ENCODE data around the gene CLSTN3.
A peak's percentile ranks its signal among the peaks of the same experiment; 100 is the strongest.
"Not testable (repeated sequence)": the region's sequence is repeated elsewhere in the genome, so short reads cannot be mapped to it uniquely, and the experiment has no call there.

The CLSTN3 gene

GRCh38 chr12:7099290-7099996, 30.7 kb upstream of the CLSTN3 start:
- H3K4me1 Mint-ChIP-seq (ENCODE audit: low read depth) = peaks cover 5% of the 10 kb centered on the region
- H3K27me3 Mint-ChIP-seq (ENCODE audit: low read depth) = no peaks in the 10 kb centered on the region
- no peaks in the 10 kb centered on the region for H3K9me3 Mint-ChIP-seq
- H3K36me3 Mint-ChIP-seq (ENCODE audit: low read depth) = peaks cover 26% of the 10 kb centered on the region
- no peak overlapping the region for H3K4me3 Mint-ChIP-seq
- H3K27ac Mint-ChIP-seq = no peak overlapping the region

- H3K4me1 Mint-ChIP-seq (ENCODE audit: low read depth) = peaks cover 5% of the 10 kb centered on the region
- H3K4me3 Mint-ChIP-seq = no peak overlapping the region
- no peaks in the 10 kb centered on the region for H3K27me3 Mint-ChIP-seq (ENCODE audit: low read depth)
- no peak overlapping the region for H3K27ac Mint-ChIP-seq
- peaks cover 26% of the 10 kb centered on the region for H3K36me3 Mint-ChIP-seq (ENCODE audit: low read depth)
- H3K9me3 Mint-ChIP-seq = no peaks in the 10 kb centered on the region
Measured at GRCh38 chr12:7100239-7100638, 29.9 kb upstream of the CLSTN3 start.

DNA sequence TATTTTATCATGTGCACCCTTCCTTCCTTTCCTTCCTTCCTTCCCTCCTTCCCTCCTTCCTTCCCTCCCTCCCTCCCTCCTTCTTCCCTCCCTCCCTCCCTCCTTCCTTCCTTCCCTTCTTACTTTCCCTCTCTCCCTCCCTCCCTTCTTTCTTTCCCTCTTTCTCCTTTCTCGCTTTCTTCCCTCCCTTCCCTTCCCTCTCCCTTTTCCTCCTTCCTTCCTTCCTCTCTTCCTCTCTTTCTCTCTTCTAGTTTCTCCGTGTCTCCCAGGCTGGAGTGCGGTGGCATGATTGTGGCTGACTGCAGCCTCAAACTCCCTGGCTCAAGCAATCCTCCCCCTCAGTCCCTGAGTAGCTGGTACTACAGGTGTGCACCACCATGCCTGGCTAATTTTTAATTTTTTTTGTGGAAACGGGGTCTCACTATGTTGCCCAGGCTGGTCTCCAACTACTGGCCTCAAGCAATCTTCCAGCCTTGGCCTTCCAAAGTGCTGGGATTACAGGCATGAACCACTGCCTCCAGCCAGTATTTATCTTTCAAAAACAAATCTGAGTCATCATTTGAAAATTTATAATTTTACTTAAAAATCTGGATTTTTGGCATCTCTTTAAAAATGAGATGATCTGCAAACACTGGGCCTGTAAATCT, 29.0 kb upstream of the CLSTN3 start:
- Mint-ChIP-seq H3K4me1 (ENCODE audit: low read depth) (peaks cover 8% of the 10 kb centered on the region), H3K27ac (no peak overlapping the region), H3K27me3 (ENCODE audit: low read depth) (no peaks in the 10 kb centered on the region), H3K36me3 (ENCODE audit: low read depth) (peaks cover 34% of the 10 kb centered on the region), H3K4me3 (no peak overlapping the region), H3K9me3 (peaks cover 7% of the 10 kb centered on the region)

GRCh38 chr12:7101694-7102131, 28.5 kb upstream of the CLSTN3 start:
- Mint-ChIP-seq H3K27me3 (ENCODE audit: low read depth) (no peaks in the 10 kb centered on the region), H3K4me3 (no peak overlapping the region), H3K9me3 (peaks cover 13% of the 10 kb centered on the region), H3K4me1 (ENCODE audit: low read depth) (peaks cover 12% of the 10 kb centered on the region), H3K36me3 (ENCODE audit: low read depth) (peaks cover 39% of the 10 kb centered on the region), H3K27ac (no peak overlapping the region)

- Mint-ChIP-seq H3K4me1 (ENCODE audit: low read depth) (peaks cover 13% of the 10 kb centered on the region), H3K27ac (no peak overlapping the region), H3K4me3 (no peak overlapping the region), H3K36me3 (ENCODE audit: low read depth) (peaks cover 39% of the 10 kb centered on the region), H3K27me3 (ENCODE audit: low read depth) (no peaks in the 10 kb centered on the region), H3K9me3 (peaks cover 13% of the 10 kb centered on the region)
Measured at GRCh38 chr12:7102582-7102981, 27.6 kb upstream of the CLSTN3 start.

- Mint-ChIP-seq H3K27ac (no peak overlapping the region), H3K36me3 (ENCODE audit: low read depth) (peaks cover 32% of the 10 kb centered on the region), H3K4me1 (ENCODE audit: low read depth) (peaks cover 19% of the 10 kb centered on the region), H3K4me3 (no peak overlapping the region), H3K27me3 (ENCODE audit: low read depth) (no peaks in the 10 kb centered on the region), H3K9me3 (peaks cover 13% of the 10 kb centered on the region)
Measured at GRCh38 chr12:7103837-7104584, 26.2 kb upstream of the CLSTN3 start.

DNA sequence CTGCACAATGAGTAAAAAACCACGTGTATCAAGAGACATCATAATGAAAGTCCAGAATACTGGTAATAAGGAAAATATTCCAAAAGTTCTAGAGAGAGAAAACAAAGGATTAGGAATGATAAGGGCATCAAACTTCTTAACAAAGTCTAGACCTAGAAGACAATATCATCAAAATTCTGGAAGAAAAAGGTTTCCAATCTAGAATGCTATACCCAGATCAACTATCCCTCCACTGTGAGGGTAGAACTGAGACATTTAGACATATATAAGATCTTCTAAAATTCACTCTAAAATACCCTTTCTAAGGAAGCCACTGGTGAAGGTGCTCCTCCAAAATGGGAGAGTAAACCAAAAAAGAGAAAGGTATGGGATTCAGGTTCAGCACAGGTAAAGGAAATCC, 24.1 kb upstream of the CLSTN3 start:
- Mint-ChIP-seq H3K9me3 (peaks cover 13% of the 10 kb centered on the region), H3K4me1 (ENCODE audit: low read depth) (peaks cover 35% of the 10 kb centered on the region), H3K27me3 (ENCODE audit: low read depth) (no peaks in the 10 kb centered on the region), H3K36me3 (ENCODE audit: low read depth) (peaks cover 27% of the 10 kb centered on the region), H3K27ac (peak overlapping the region; percentile 23), H3K4me3 (peak overlapping the region; percentile 9)

DNA sequence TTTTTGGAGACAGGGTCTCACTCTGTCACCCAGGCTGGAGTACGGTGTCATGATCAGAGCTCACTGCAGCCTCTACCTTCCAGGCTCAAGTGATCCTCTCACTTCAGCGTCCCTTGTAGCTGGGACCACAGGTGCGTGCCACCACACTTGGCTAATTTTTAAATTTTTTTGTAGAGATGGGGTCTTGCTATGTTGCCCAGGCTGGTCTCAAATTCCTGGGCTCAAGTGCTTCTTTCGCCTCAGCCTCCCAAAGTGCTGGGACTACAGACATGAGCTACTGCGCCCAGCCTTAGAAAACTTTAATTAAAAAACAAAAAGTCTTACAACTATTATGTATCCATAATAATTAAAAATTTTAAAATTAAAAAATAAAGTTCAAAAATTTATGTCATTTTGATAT, 23.0 kb upstream of the CLSTN3 start:
- H3K4me3 Mint-ChIP-seq; H3K27ac Mint-ChIP-seq; H3K27me3 Mint-ChIP-seq (ENCODE audit: low read depth): not testable (repeated sequence)
- peaks cover 27% of the 10 kb centered on the region for H3K36me3 Mint-ChIP-seq (ENCODE audit: low read depth)
- peaks cover 39% of the 10 kb centered on the region for H3K4me1 Mint-ChIP-seq (ENCODE audit: low read depth)
- H3K9me3 Mint-ChIP-seq = peaks cover 13% of the 10 kb centered on the region

- H3K27ac Mint-ChIP-seq = peak overlapping the region; percentile 92
- H3K36me3 Mint-ChIP-seq (ENCODE audit: low read depth) = peaks cover 25% of the 10 kb centered on the region
- H3K4me3 Mint-ChIP-seq = peak overlapping the region; percentile 93
- peaks cover 37% of the 10 kb centered on the region for H3K4me1 Mint-ChIP-seq (ENCODE audit: low read depth)
- H3K9me3 Mint-ChIP-seq = peaks cover 13% of the 10 kb centered on the region
- H3K27me3 Mint-ChIP-seq (ENCODE audit: low read depth) = no peaks in the 10 kb centered on the region
Measured at GRCh38 chr12:7107636-7108002, 22.6 kb upstream of the CLSTN3 start.

- Mint-ChIP-seq H3K4me3 (peak overlapping the region; percentile 93), H3K9me3 (peaks cover 13% of the 10 kb centered on the region), H3K4me1 (ENCODE audit: low read depth) (peaks cover 38% of the 10 kb centered on the region), H3K27me3 (ENCODE audit: low read depth) (no peaks in the 10 kb centered on the region), H3K27ac (peak overlapping the region; percentile 92), H3K36me3 (ENCODE audit: low read depth) (peaks cover 22% of the 10 kb centered on the region)
Measured at GRCh38 chr12:7108003-7108795, 22.0 kb upstream of the CLSTN3 start.

GRCh38 chr12:7108796-7109571, 21.2 kb upstream of the CLSTN3 start, which contains the start of gene C1RL:
C1RL (minus strand) TSS chr12:7109214; CDS start chr12:7109180, 34 bp downstream.
- H3K9me3 Mint-ChIP-seq = peaks cover 13% of the 10 kb centered on the region
- peaks cover 19% of the 10 kb centered on the region for H3K36me3 Mint-ChIP-seq (ENCODE audit: low read depth)

GRCh38 chr12:7109572-7109920, 20.6 kb upstream of the CLSTN3 start:
- peak overlapping the region; percentile 81 for H3K27ac Mint-ChIP-seq
- H3K4me3 Mint-ChIP-seq = peak overlapping the region; percentile 93
- peaks cover 44% of the 10 kb centered on the region for H3K4me1 Mint-ChIP-seq (ENCODE audit: low read depth)
- H3K9me3 Mint-ChIP-seq = peaks cover 13% of the 10 kb centered on the region
- H3K36me3 Mint-ChIP-seq (ENCODE audit: low read depth) = peaks cover 22% of the 10 kb centered on the region
- H3K27me3 Mint-ChIP-seq (ENCODE audit: low read depth) = no peaks in the 10 kb centered on the region

More at GRCh38 chr12:7108796-7109571, 21.2 kb upstream of the CLSTN3 start, which contains the start of gene C1RL:
- peaks cover 42% of the 10 kb centered on the region for H3K4me1 Mint-ChIP-seq (ENCODE audit: low read depth)
- H3K27me3 Mint-ChIP-seq (ENCODE audit: low read depth) = no peaks in the 10 kb centered on the region
- peak within 1 kb of the TSS; percentile 93 for H3K4me3 Mint-ChIP-seq
- peak within 1 kb of the TSS; percentile 92 for H3K27ac Mint-ChIP-seq

GRCh38 chr12:7110661-7111060, 19.5 kb upstream of the CLSTN3 start:
- peaks cover 25% of the 10 kb centered on the region for H3K36me3 Mint-ChIP-seq (ENCODE audit: low read depth)

More at GRCh38 chr12:7110661-7111060, 19.5 kb upstream of the CLSTN3 start:
- H3K4me1 Mint-ChIP-seq (ENCODE audit: low read depth) = peaks cover 43% of the 10 kb centered on the region
- H3K4me3 Mint-ChIP-seq = no peak overlapping the region
- H3K27me3 Mint-ChIP-seq (ENCODE audit: low read depth) = no peaks in the 10 kb centered on the region
- H3K27ac Mint-ChIP-seq = no peak overlapping the region
- peaks cover 11% of the 10 kb centered on the region for H3K9me3 Mint-ChIP-seq
